SU-DHL-6 (cell line): ENCODE measurements around the gene FOSB.
A peak's percentile ranks its signal among the peaks of the same experiment; 100 is the strongest.

Experiments
- H2AFZ ChIP-seq: fragments of 200-600 bp; sonication (generic); 2 replicates; pipeline ENCODE4 v1.6.1; 2014; ENCODE audit warnings: low read depth, mild to moderate bottlenecking, moderate library complexity, mixed read lengths, antibody characterized with exemption, low read length; ENCODE audit not compliant: severe bottlenecking
- H3F3A ChIP-seq: fragments of 200-600 bp; shearing (Covaris generic); 2 replicates; pipeline ENCODE4 v1.6.0; 2016; ENCODE audit warnings: antibody characterized with exemption, mild to moderate bottlenecking; ENCODE audit not compliant: insufficient read depth
- H3K27ac ChIP-seq: fragments of 200-600 bp; sonication (generic); 2 replicates; pipeline ENCODE4 v1.5.1; 2016; ENCODE audit warnings: low read depth, mild to moderate bottlenecking, low read length, moderate library complexity, mixed read lengths
- H3K27me3 ChIP-seq: fragments of 200-600 bp; sonication (generic), shearing (Covaris generic); 2 replicates; pipeline ENCODE4 v1.6.0; 2014; ENCODE audit warnings: mild to moderate bottlenecking, low read length
- H3K36me3 ChIP-seq: fragments of 200-600 bp; sonication (generic); 2 replicates; pipeline ENCODE4 v1.6.1; 2014; ENCODE audit warnings: mild to moderate bottlenecking, low read length, mixed read lengths
- H3K4me2 ChIP-seq: fragments of 300-600, 200-600 bp; shearing (Covaris generic), sonication (generic); 2 replicates; pipeline ENCODE4 v1.6.0; 2014; ENCODE audit warnings: low read length, low read depth, mild to moderate bottlenecking; ENCODE audit not compliant: poor library complexity, severe bottlenecking
- H3K4me3 ChIP-seq: fragments of 200-600 bp; sonication (generic); 2 replicates; pipeline ENCODE4 v1.5.1; 2014; ENCODE audit warnings: antibody characterized with exemption, low read length, mild to moderate bottlenecking, mixed read lengths; ENCODE audit not compliant: insufficient read depth, poor library complexity, severe bottlenecking
- H3K79me2 ChIP-seq: fragments of 200-600 bp; sonication (generic); 2 replicates; pipeline ENCODE4 v1.6.1; 2014; ENCODE audit warnings: mild to moderate bottlenecking, low read length, moderate library complexity; ENCODE audit not compliant: insufficient read depth
- H3K9ac ChIP-seq: fragments of 200-600 bp; sonication (generic); 2 replicates; pipeline ENCODE4 v1.7.0; 2014; ENCODE audit warnings: mild to moderate bottlenecking, low read length
- H3K9me2 ChIP-seq: fragments of 200-600 bp; sonication (generic); replicated peaks from 2 replicates; pipeline ENCODE4 v1.6.1; 2014; ENCODE audit warnings: low read length; ENCODE audit not compliant: insufficient read depth
- H3K9me3 ChIP-seq: fragments of 200-600 bp; sonication (generic); 2 replicates; pipeline ENCODE4 v1.6.1; 2014; ENCODE audit warnings: low read length, mixed read lengths; ENCODE audit not compliant: insufficient read depth
- H4K20me1 ChIP-seq: fragments of 200-600 bp; sonication (generic); 2 replicates; pipeline ENCODE4 v1.6.1; 2014; ENCODE audit warnings: low read depth, mild to moderate bottlenecking, antibody characterized with exemption, low read length, moderate library complexity, mixed read lengths
- EZH2phosphoT487 ChIP-seq: fragments of 200-600 bp; sonication (generic), shearing (Covaris generic); conservative IDR thresholded peaks from 2 replicates; pipeline ENCODE4 v1.6.1; 2018; ENCODE audit warnings: mild to moderate bottlenecking, antibody characterized with exemption, low read length, moderate library complexity, mixed read lengths
- TF ChIP-seq, protein P1 (sequence below): fragments of 200-600 bp; sonication (generic); IDR thresholded peaks from one replicate; pipeline ENCODE4 v1.5.1; 2017; ENCODE audit warnings: antibody characterized with exemption, mild to moderate bottlenecking, low read length, moderate library complexity; ENCODE audit not compliant: insufficient read depth, poor library complexity, severe bottlenecking

FOSB gene

GRCh38 chr19:45515081-45515624 lies 47.4 kb downstream of the FOSB start:
- peak overlapping the region; percentile 79 for H3K27ac ChIP-seq
- no peaks in the 10 kb centered on the region for H3K36me3 ChIP-seq
- peaks cover 25% of the 10 kb centered on the region; the same call in 1 of the 2 replicates for H3K79me2 ChIP-seq

DNA sequence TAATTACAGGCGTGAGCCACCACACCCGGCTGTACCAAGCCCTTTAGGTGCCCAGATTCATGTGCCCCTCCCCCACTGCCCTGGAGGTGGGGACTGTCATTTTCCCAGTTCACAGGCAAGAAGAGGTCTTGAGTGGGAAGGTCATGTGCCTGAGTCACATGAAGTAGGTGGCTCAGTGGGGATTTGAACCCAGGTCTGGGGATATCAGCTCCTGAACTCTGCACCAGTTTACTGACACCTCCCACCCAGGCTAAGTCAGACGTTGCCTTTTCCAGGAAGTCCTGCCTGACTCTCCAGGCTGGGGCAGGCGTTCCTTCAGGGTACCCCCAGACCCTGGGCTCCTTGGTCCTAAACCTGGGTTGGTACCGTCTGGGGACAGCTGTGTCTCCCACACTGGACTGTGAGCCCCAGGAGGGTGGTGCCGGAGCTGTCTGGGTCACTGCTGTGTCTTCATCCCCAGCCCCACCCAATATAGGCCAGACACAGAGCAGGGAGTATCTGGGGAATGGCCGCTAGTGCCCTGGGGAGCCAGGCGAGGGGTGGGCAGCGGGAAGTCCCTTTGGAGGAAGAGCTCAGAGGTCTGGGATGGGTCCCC lies 48.1 kb downstream of the FOSB start:
- TF ChIP-seq, protein P1, sequence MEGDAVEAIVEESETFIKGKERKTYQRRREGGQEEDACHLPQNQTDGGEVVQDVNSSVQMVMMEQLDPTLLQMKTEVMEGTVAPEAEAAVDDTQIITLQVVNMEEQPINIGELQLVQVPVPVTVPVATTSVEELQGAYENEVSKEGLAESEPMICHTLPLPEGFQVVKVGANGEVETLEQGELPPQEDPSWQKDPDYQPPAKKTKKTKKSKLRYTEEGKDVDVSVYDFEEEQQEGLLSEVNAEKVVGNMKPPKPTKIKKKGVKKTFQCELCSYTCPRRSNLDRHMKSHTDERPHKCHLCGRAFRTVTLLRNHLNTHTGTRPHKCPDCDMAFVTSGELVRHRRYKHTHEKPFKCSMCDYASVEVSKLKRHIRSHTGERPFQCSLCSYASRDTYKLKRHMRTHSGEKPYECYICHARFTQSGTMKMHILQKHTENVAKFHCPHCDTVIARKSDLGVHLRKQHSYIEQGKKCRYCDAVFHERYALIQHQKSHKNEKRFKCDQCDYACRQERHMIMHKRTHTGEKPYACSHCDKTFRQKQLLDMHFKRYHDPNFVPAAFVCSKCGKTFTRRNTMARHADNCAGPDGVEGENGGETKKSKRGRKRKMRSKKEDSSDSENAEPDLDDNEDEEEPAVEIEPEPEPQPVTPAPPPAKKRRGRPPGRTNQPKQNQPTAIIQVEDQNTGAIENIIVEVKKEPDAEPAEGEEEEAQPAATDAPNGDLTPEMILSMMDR: no peak
- TF ChIP-seq EZH2phosphoT487: no peak
- H3F3A ChIP-seq: peaks cover 10% of the 10 kb centered on the region
- H3K27me3 ChIP-seq: no peaks in the 10 kb centered on the region
- H3K4me3 ChIP-seq: no peak overlapping the region
- H3K9me2 ChIP-seq: no peaks in the 10 kb centered on the region
- no peak overlapping the region for H2AFZ ChIP-seq
- peak overlapping the region; percentile 79 for H3K27ac ChIP-seq
- peaks cover 18% of the 10 kb centered on the region; the same call in 1 of the 2 replicates for H3K79me2 ChIP-seq
- H3K9ac ChIP-seq: 0 out of 2 replicates have a peak overlapping the region, but pooled peaks have one; percentile 1
- no peaks in the 10 kb centered on the region for H3K36me3 ChIP-seq
- no peak overlapping the region for H3K4me2 ChIP-seq
- H4K20me1 ChIP-seq: no peaks in the 10 kb centered on the region
- no peaks in the 10 kb centered on the region for H3K9me3 ChIP-seq

More at GRCh38 chr19:45515081-45515624, 47.4 kb downstream of the FOSB start:
- H3K4me2 ChIP-seq: peak overlapping the region; percentile 34
- H3K9me3 ChIP-seq: no peaks in the 10 kb centered on the region
- H3K4me3 ChIP-seq: no peak overlapping the region
- peaks cover 10% of the 10 kb centered on the region for H3F3A ChIP-seq
- H2AFZ ChIP-seq: no peak overlapping the region
- H3K27me3 ChIP-seq: no peaks in the 10 kb centered on the region
- H3K9me2 ChIP-seq: no peaks in the 10 kb centered on the region
- peak overlapping the region; percentile 1; the same call in 1 of the 2 replicates for H3K9ac ChIP-seq
- no peaks in the 10 kb centered on the region for H4K20me1 ChIP-seq
- TF ChIP-seq, protein P1: no peak
- TF ChIP-seq EZH2phosphoT487: no peak

- Histone ChIP-seq H3K9me2 (no peaks in the 10 kb centered on the region), H3K27ac (no peak overlapping the region), H3K4me3 (no peak overlapping the region), H3K27me3 (no peaks in the 10 kb centered on the region), H3K36me3 (no peaks in the 10 kb centered on the region), H4K20me1 (no peaks in the 10 kb centered on the region), H3K4me2 (no peak overlapping the region), H2AFZ (no peak overlapping the region), H3K9ac (no peak overlapping the region), H3F3A (peaks cover 10% of the 10 kb centered on the region), H3K9me3 (no peaks in the 10 kb centered on the region), H3K79me2 (peaks cover 10% of the 10 kb centered on the region; the same call in 1 of the 2 replicates)
- TF ChIP-seq, protein P1: no peak
- no peak for TF ChIP-seq EZH2phosphoT487
Measured at GRCh38 chr19:45517238-45517637, 49.4 kb downstream of the FOSB start.
